Measurements from ENCODE around the gene ASCL5. TPM values are rescaled to one million over a fixed set of nuclear protein-coding genes. Genes with fewer than 3 reads are reported as not detected.

ASCL5 gene
- total RNA-seq, 1 experiment from 2014 or later, result not detected

DNA sequence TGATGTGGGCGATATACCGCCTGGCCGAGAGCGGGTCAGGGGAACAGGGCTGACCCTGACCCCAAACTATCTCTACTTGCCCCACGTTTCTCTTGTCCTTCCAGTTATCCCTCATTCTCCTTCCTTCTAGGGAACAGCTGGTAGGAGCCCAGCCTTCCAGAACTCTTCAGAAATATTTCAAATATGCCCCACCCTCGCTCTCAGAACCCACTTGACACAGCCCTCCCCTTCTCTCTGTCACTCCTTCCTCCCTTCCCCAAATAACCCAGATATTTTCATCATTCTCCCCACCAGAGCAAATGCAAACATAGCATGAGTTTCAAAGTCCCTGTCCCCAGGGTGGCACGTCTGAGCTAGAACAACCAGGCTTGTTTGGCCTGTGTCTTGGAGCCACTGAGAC, 15.8 kb downstream of the ASCL5 start:
- no peak for DNase-seq (ENCODE audit: low read depth)

DNA sequence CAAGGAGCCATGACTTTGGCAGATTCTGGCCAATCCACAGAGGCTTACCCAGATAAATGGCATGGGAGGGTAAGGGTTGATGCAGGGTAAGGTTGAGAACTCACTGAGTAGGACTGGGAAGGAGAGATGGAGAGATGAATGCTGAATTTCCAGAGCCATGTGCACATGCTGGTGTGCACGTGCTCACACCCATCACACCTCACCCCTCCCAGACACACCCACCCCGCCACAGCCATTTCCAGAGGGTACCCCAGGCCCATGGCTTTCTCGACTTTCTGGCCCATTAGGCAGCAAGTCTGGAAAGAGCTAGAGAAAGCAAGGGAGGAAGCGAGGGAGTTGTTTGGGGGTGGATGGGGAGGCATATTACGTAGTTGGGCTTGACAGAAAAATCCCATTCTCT, 16.4 kb downstream of the ASCL5 start:
- no peak for DNase-seq (ENCODE audit: low read depth)

DNA sequence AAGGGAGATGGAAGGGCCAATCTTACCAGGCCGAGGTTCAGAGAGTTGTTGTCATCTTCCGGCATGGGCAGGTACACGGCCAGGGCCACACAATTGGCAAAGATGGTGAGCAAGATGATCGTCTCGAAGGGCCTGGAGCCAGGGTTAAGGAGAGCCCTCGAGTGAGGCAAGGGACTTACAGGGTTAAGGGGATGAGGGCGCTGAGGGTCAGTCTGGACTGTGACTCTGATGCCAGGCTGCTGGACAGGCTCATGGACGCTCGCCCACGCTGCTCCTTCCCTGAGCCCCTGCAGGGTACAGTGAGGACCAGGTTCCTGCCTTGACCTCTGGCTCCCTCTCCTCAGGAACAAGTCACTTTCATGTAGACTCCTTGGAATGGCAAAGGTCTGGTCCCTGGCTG, 16.8 kb downstream of the ASCL5 start:
- no peak for DNase-seq (ENCODE audit: low read depth)

DNA sequence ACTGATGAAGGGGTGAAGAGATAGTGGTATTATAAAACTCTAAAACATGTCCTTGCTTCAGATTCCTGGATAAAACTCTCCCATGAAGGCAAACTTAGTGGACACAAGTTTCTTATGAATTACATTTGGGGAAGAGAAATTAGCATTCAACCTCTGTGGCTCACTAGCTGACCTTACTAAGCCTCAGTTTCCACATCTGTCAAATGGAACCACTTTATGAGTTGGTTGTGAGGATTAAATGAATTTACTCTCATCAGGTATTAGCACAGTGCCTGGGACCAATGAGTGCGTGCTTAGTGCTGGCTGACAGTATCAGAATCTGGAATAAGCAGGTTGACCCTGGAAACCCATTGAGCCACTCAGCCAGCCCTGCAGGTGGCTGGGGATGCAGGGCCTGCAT, 17.3 kb downstream of the ASCL5 start:
- no peak for DNase-seq (ENCODE audit: low read depth)

DNA sequence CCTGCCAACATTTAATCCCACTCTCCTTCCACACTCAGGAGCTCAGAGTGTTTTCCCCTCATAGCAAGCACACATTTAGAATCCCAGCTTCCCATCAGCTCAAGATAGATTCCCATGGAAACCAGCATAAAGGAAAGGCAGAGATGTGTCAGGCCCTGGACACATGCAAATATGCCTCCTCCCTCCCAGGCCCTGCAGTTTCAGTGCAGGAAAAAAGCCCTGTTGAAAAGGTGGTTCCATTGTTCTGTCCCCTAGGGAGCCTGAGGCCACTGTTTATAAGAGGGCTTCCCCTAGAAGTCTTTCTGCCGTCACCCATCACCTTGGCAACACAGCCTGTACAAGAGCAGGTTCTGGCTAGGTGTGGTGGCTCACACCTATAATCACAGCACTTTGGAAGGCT, 18.4 kb downstream of the ASCL5 start:
- no peak for DNase-seq (ENCODE audit: low read depth)

DNA sequence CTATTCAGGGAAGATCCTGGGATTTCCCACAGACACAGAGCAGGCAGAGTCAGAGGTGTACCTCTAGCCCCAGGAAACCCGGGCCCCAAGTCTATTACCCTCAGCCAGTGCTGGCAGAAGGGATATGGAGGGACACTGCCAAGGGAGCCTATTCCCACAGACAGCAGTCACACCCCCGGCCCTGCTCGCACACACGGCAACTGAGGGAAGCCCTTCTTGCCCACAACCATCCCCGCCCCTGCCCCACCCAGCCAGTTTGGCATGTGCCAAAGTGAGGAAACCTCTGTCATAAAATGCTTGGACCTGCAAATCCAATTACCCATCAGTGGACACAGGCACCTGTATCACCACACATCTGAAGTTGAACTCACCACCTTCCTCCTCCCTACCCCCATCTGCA, 21.3 kb downstream of the ASCL5 start:
- no peak for DNase-seq (ENCODE audit: low read depth)

DNA sequence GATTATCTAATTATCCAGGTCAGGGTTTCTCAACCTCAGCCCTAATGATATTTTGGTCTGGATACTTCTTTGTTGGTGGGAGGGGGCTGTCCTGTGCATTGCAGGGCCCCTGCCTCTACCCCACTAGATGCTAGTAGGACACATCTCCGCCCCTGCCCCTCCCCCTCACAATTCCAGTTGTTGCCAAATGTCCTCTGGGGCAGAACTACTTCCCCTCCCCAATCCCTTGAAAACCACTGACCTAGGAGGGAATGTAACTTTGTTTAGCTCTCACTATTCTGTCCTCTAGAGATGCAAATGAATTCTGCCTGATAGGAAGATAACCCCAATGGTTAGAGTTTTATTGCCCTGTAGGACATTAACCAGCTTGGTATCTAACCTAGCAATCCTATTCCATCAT, 22.8 kb downstream of the ASCL5 start:
- DNase-seq (ENCODE audit: low read depth), result no peak

DNA sequence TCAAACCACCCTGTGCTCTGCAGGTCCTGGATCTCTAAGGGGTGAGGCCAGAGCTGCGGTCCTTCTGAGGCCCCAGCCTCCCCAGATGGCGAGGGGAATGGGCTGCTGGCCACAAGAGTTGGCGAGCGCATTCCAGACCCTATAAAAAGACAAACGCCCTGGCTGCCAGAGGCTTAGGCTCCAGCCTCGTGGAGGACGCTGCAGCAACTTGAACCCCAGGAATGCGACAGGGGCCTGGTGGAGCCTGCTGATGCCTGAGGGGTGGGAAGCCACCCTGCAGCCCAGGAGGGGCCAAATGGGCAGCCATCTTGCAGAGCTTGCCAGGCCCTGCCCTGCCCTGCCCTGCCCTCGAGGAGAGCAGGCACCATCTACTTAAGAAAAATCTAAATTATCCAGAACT, 23.3 kb downstream of the ASCL5 start:
- DNase-seq (ENCODE audit: low read depth), result no peak

DNA sequence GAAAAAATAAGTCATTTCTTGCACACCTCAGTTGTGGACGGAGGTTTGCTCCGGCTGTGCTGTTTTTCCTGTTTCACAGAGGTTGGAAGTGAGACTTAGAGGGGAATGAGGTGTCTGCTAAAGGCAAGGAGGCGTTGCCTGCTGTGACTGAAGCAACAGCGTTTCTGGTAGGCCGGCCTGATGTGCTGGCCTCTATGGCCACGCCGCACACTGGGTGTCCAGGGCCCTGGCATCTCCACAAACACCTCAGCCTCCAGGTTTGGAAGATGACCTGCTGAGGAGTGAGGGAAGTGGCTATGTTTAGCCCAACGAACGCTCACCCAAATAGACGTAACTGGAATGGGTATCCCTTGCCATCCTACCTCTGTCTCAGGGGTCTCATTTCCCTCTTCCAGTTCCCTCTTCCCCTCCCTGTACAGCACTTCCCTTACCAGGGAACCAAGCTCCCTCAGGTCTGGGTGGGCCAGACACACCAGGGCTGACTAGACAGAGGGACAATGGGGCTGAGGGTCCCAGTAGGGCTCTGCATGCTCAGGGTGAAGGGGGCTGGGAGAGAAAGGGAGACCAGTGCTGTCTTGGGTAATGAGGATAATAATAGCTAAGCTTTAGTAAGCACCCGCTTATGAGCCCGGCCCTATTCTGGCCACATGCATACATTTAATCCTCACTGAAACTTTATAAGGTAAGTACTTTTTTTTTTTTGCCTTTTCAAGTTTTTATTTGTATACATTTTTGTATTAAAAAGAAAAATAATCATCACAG, 26.6 kb downstream of the ASCL5 start:
- DNase-seq (ENCODE audit: low read depth), result no peak

DNA sequence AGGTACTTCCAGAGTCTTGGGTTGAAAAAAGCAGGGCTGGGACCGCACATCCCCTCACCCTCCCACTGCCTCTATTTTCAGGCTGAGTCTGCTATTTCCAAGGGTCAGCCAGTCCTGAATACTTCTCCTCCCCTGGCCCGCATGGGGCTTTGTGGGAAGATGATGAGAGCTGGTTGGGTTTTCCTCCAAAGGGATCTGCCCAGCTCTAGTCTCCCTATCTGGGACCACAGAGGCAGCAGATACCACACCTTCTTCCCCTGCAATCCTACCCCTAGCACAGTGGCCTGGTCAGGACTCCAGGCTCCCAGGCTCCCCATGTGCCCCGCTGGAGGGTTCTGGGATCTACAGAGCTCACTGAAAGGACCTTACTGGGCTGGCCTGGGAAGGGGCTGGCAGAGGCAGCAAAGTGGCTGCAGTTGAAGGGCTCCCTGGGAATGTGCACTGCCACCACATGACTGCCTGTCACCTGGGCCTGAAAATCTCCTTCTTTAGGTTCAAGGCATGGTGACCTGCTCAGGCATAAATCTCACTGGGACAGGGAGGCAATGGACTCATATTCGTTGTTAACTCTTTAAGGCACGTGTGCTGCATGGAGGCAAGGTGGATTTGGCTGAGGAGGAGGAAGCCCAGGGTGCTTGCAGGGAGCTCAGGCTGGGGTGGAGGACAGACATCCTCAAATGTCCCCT, 27.8 kb downstream of the ASCL5 start:
- no peak for DNase-seq (ENCODE audit: low read depth)

DNA sequence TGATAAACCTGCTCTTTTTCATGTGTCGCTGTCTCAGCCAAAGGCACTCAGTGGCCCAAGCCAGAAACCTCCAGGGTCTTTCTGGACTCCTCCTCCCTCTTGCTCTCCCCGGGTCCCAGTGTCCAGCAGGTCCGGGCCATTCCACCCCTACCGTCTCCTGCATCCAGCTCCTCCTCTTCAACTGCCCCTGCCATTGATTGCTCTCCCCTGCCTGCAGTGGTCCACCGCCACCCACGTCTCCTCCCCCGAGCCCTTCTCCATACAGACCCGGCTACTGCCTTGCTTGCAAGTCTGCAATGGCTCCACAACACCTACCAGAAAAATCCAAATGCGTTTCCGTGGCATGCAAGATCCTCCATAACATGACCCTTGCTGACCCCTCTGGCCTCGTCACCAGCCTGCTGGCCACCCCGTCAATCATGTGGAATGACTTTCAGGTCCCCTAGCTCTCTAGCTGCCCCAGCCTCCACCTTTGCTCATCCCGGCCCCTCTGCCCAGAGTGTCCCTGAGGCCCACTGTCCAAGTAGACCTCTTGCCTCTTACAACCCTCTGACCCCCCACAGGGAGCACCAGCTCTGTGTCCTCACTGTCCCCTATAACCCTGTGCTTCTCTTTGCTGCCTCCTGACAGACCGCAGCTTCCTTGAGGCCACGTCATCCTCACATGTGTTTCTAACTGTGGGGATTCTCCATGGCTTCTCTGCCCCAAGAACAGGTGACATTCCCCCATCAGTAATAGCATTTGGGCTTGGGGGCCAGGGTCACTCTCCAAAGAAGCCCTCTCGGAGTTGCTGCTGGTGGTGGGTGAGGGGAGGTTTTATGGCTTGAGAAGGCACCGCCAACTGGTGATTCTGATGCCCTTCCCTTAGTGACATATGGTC, 29.8 kb downstream of the ASCL5 start:
- peak; percentile 29 for DNase-seq (ENCODE audit: low read depth)

DNA sequence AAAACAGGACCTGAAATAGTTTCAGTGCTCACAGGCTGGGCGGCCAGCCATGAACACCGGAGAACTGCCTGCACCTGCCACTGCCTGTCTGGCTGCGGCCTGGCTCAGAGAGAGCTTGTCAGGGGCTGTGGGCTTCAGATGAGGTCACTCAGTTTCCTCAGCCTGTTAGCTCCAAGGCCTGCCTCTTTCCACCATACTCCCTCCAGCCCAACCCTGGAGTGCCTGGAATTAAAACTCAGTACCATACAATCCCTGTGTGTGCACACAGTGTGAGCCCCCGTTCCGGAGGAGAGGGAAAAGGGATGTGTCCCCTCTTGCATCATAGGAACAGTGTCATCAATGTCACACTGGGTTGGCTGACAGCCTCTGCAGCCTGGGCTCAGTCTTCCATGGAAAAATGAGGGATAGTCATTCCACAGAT, 30.9 kb downstream of the ASCL5 start:
- DNase-seq (ENCODE audit: low read depth), result no peak

DNA sequence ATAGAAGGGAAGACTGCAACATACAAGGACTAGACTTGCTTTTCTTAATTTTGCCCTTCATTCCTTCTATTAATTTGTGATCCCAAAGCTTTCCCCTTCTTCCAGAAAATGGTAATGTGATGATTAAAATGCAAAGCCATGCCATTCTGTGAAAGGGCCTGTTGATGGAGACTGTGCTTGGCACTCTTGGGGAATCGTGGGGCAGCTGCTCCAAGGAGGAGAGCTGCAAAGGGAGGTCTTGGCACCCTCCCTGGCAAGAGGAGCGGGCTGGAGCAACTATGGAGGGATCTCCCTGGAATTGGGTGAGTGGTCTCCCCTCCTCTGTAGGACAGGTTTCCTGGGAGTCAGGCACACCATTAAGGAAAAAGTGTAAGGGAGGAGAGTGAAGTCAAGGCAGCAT, 31.4 kb downstream of the ASCL5 start:
- no peak for DNase-seq (ENCODE audit: low read depth)

DNA sequence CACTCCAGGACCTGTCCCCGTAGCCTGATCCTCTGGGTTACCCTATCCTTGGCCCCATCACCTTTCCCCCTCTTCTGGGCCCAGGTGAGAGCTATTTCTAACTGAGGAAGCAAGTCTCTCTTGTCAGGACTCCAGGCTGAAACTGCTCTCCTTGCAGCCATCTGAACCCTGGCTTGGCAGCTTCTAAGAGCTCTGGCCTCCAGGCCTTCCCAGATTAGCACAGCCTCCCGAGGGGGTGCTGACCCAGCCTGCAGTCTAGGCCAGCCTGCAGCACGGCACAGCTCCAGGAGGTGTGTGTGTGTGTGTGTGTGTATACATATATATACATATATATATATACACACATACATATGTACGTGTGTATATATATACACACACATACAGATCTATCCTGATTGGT, 32.2 kb downstream of the ASCL5 start:
- DNase-seq (ENCODE audit: low read depth), result no peak

DNA sequence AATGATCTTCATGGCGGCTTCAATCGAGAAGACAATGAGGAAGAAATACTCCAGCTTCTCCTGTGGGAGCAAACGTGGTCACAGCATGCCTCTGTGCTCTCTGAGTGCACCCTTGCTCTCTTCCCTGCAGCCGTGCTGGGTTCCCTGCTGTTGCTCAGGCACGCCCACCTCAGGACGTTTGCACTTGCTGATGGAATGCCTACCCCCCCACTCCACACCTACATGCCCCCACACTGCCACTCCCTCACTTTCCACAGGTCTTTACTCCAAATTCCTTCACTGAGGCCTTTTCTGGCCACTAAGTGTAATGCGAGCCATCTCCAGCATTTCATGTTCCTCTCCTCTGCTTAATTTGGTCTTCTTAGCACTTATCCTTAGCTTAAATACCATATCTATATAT, 33.0 kb downstream of the ASCL5 start:
- DNase-seq (ENCODE audit: low read depth), result no peak

DNA sequence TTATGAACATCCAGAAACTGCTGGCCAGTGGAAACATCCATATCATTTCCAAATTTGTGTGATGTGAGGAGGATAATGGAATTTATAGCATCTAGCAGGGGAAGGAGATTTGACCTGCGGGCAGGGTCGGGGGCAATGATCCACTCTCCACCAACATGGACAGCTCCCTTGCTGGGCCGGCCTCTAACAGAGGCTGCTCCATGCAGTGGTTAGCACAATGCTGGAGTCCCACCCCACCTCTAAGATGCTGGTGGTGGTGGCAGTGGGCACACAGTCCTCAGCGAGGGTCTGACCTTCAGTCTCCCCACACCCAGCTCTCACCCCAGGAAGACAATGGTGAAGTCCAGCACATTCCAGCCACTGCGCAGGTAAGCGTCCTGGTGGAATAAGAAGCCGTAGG, 33.4 kb downstream of the ASCL5 start:
- no peak for DNase-seq (ENCODE audit: low read depth)

DNA sequence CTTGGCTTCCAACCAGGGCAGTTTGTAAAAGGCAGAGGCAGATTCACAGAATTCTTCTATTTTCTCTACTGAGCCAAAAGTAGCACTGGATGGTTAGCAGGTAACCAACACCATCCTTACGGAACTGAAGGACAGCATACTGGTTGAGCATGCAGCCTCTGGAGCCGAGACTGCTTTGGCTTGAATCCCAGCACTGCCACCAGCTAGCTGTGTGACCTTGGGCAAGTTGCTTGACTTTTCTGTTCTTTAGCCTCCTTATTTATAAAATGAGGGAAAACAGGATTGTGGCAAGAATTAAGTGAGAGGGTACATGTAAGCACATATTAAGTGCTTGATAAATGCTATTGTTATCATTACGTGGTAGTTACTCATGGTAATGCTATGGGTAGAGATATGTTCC, 34.2 kb downstream of the ASCL5 start:
- DNase-seq (ENCODE audit: low read depth), result no peak

DNA sequence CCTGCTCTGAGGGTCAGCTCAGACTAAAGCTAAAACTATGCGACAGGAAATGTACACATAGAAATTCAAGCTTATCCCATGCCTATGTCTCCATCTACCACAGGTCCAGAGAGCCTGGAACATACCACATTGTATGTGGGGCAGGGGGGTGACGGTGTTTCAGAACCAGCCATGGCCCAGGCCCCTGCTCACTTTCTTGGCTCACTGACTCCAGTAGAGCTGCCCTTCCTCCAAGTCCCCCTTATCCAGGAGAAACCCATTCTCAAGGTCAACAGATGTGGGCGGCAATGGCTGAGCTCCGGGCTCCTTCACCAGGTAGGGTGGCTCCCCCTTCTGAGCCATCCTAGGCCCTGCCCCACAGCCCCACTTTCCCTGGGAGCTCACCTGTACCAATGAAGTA, 35.7 kb downstream of the ASCL5 start:
- no peak for DNase-seq (ENCODE audit: low read depth)

DNA sequence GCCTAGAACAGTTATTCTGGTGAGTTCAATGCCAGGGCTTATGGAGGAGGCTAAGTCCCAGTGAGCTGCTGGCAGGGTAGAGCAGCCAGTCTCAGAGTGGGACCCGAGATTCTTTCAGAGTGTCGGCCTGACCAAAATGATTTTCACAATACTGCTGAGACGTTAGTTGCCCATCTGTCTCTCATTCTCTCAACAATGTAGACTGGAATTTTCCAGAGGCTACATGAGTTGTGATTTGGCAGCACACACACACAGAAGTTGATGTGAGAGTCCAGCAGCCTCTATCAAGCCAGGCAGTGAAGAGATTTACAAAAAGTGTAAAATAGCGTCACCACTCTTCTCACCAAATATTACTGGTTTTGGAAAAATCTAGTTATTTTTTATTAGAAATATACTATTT, 36.4 kb downstream of the ASCL5 start:
- no peak for DNase-seq (ENCODE audit: low read depth)

DNA sequence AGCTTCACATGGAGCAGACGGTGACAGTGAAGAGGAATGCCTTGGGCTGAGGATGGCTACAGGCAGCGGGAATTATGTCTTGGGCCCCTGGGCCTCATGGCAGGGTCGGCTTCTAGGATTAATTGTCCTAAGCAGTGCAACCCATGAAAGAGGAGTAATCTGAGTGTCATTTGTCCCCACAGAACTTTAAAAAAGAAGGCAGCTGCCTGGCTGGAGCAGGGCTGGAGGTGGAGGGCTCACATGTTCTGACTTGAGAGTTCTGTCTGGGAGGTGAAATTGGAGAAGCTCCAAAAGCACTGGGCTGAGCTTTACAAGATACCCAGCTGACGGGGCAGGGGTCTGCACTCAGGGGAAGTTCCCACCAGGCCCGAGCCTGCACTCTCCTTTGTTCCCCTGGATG, 37.4 kb downstream of the ASCL5 start:
- no peak for DNase-seq (ENCODE audit: low read depth)

DNA sequence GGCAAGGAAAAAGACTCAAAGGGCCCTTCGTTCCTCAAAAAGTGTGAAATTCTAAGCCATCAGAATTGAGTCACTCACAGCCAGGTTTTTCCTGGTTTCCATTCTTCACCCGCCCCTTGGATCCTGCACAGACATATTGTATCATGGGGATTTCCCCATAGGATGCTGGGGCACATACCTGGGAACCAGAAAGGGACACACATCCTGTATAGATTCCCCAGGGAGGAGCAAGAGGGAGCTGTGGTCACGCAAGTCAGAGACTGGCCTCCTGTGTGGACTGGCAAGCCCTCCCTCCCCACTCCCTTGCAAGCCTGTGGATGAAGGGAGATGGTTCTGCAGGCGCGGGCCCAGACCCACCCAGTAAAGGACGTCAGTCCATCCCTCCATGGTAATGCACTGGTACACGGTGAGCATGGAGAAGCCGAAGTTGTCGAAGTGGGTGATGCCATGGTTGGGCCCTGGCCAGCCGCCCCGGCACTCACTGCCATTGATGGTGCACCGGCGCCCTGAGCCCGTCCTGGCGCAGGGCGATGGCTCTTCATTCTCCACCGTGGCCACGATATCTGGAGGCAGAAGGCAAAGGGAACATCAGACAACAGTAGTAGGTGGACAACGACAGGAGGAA, 38.0 kb downstream of the ASCL5 start:
- peak; percentile 38 for DNase-seq (ENCODE audit: low read depth)

DNA sequence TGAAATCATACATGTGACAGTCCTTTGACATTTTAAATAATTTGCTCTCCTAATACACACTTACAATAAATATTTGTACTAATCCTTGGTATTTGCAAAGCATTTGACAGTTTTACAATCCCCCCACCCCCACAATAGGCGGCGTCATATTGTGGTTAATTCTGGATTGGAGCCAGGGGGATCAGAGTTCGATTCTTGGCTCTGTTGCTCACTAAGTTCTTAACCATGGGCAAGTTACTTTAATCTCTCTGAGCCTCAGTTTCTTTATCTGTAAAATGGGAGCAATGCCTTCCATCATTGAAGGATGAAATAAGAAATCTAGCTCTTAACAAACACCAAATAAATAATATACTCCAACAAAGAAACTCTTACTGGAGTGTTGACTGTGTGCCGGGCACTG, 38.6 kb downstream of the ASCL5 start:
- no peak for DNase-seq (ENCODE audit: low read depth)

Data from Daoy (cell line).